Fibroblast of skin of right biceps (primary cell): ENCODE data around the gene CD320.
"Not testable (repeated sequence)": the region's sequence is repeated elsewhere in the genome, so short reads cannot be mapped to it uniquely, and the experiment has no call there.

ENCODE experiments used
- DNase-seq: peaks from one replicate; pipeline ENCODE4 v3.0.0-alpha.2; 2013

Gene CD320

GRCh38 chr19:8306235-8307054, 1.7 kb downstream of the CD320 start:
- DNase-seq, result no peak

GRCh38 chr19:8305798-8306197, 2.4 kb downstream of the CD320 start:
- DNase-seq, result no peak

GRCh38 chr19:8304841-8305621, 3.1 kb downstream of the CD320 start:
- no peak for DNase-seq

GRCh38 chr19:8302734-8303133, 5.4 kb downstream of the CD320 start:
- no peak for DNase-seq

- DNase-seq, result no peak
Observed at GRCh38 chr19:8302357-8302691, 5.8 kb downstream of the CD320 start.

GRCh38 chr19:8291337-8291736, 16.8 kb downstream of the CD320 start:
- not testable (repeated sequence) for DNase-seq

- not testable (repeated sequence) for DNase-seq
Observed at GRCh38 chr19:8276508-8276907, 31.6 kb downstream of the CD320 start.

GRCh38 chr19:8269724-8270123, 38.4 kb downstream of the CD320 start:
- no peak for DNase-seq

- DNase-seq, result no peak
Observed at GRCh38 chr19:8265872-8266271, 42.3 kb downstream of the CD320 start.

GRCh38 chr19:8264248-8264647, 43.9 kb downstream of the CD320 start:
- not testable (repeated sequence) for DNase-seq

GRCh38 chr19:8262431-8262830, 45.7 kb downstream of the CD320 start:
- no peak for DNase-seq

- no peak for DNase-seq
Observed at GRCh38 chr19:8261881-8262280, 46.3 kb downstream of the CD320 start.

- no peak for DNase-seq
Observed at GRCh38 chr19:8261347-8261746, 46.8 kb downstream of the CD320 start.

- no peak for DNase-seq
Observed at GRCh38 chr19:8259922-8260247, 48.3 kb downstream of the CD320 start.

- DNase-seq, result no peak
Observed at GRCh38 chr19:8259142-8259921, 48.8 kb downstream of the CD320 start.

GRCh38 chr19:8257052-8257443, 51.1 kb downstream of the CD320 start:
- peak; percentile 8 for DNase-seq

- DNase-seq, result no peak
Observed at GRCh38 chr19:8256276-8257051, 51.7 kb downstream of the CD320 start.

GRCh38 chr19:8255426-8256125, 52.6 kb downstream of the CD320 start:
- no peak for DNase-seq

- no peak for DNase-seq
Observed at GRCh38 chr19:8254286-8255001, 53.7 kb downstream of the CD320 start.

GRCh38 chr19:8253678-8254077, 54.5 kb downstream of the CD320 start:
- DNase-seq, result no peak

GRCh38 chr19:8252922-8253589, 55.1 kb downstream of the CD320 start:
- peak; percentile 68 for DNase-seq
